ENCODE measurements around the gene LONRF3.
"Not testable (repeated sequence)": the region's sequence is repeated elsewhere in the genome, so short reads cannot be mapped to it uniquely, and the experiment has no call there.

The LONRF3 gene

DNA sequence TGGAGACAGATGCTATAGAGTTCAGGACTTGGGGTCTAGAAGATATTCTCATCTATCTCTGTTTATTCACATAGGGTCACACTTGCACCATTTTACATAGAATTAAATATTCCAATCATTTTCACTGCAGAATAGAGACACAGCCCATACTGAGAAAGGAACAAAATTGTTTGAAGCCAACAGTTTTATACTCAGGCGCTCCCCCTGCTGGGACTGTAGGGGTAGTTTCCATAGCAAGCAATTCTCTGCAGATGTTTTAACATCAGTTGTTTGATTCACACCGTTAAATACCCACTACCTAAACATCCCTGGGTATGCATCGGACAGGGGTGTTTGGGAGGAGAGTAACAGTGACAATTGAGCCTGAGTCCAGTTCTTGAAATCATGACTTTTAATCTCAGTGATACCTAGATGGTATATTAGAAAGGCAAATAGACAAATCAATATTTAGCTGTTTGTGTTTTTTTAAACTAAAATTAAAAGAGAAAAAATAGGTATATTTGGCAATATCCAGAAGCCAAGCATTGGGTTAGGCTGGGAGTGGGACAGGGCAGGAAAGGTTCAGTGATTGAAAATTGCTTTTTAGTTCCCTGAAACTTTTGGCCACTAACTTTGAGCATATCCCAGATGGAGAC, 33.8 kb downstream of the LONRF3 start:
- no peaks in the 10 kb centered on the region for H3K27me3 Mint-ChIP-seq

DNA sequence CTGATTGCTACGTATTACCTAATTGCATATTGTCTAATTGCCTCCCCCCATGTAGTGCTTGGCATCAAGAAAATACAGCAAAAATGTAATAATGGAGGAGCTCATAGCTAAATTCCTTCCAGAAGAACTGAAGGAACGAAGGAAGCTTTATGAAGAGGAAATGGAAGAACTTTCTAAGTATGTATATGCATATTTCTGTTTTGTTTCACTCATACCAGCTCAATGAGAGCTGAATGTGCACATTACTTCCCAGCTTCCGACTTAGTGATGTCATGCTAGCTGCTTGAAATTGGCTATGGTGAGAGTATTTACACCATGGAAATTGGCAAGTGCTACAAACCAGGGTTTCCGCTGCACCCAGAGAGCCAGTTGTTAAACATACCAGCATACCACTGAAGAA, 34.7 kb downstream of the LONRF3 start:
- peaks cover 4% of the 10 kb centered on the region for H3K4me1 Mint-ChIP-seq (ENCODE audit: low read depth)

More for the DNA sequence above, 33.8 kb downstream of the LONRF3 start:
- H3K36me3 Mint-ChIP-seq = peaks cover 2% of the 10 kb centered on the region
- H3K4me3 Mint-ChIP-seq = no peak overlapping the region
- peaks cover 7% of the 10 kb centered on the region for H3K4me1 Mint-ChIP-seq (ENCODE audit: low read depth)
- no peaks in the 10 kb centered on the region for H3K9me3 Mint-ChIP-seq (ENCODE audit: low read depth)
- no peak overlapping the region for H3K27ac Mint-ChIP-seq

DNA sequence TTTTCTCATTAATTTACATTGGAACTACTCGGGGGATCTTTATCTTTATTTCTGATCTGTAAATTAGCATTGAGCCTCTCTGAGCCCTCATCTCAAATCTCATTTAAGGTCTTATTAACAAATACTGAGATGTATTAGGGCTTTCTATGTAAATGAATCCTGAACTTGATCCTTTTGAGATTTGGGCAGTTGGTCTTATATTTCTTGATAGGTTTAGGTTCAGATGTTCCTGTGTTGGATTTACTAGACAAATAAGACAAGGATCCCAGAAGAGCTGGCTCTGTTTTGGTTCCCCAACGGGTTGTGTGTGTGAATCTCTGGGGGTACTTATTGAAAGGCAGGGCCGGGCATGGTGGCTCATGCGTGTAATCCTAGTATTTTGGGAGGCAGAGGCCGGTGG, 36.1 kb downstream of the LONRF3 start:
- H3K27me3 Mint-ChIP-seq = no peaks in the 10 kb centered on the region
- peaks cover 7% of the 10 kb centered on the region for H3K4me1 Mint-ChIP-seq (ENCODE audit: low read depth)
- no peak overlapping the region for H3K27ac Mint-ChIP-seq
- peaks cover 5% of the 10 kb centered on the region for H3K36me3 Mint-ChIP-seq
- no peaks in the 10 kb centered on the region for H3K9me3 Mint-ChIP-seq (ENCODE audit: low read depth)
- H3K4me3 Mint-ChIP-seq = no peak overlapping the region

More for the DNA sequence above, 34.7 kb downstream of the LONRF3 start:
- Mint-ChIP-seq H3K9me3 (ENCODE audit: low read depth) (no peaks in the 10 kb centered on the region), H3K4me3 (no peak overlapping the region), H3K27me3 (no peaks in the 10 kb centered on the region), H3K27ac (no peak overlapping the region), H3K36me3 (peaks cover 2% of the 10 kb centered on the region)

DNA sequence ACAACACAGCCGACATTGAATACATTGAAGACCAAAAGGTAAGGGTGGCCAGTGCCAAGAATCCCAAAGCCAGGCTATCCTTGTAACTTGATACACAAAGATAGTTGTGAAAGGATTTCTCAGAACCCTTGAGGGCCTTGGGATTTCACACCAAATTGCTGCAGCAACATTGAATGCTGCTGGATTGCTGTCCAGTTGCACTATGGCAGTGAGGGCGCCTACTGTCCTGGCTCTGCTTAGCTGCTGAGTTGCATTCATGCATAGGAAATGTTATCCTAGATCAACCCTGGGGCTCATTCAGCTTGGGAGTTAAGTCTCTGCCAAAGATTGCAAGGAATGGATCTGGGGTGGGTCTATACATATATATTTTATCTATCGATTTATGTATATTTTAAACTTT, 38.7 kb downstream of the LONRF3 start:
- peaks cover 8% of the 10 kb centered on the region for H3K36me3 Mint-ChIP-seq
- H3K27ac Mint-ChIP-seq = no peak overlapping the region
- H3K4me3 Mint-ChIP-seq = no peak overlapping the region
- H3K4me1 Mint-ChIP-seq (ENCODE audit: low read depth) = peaks cover 13% of the 10 kb centered on the region
- no peaks in the 10 kb centered on the region for H3K9me3 Mint-ChIP-seq (ENCODE audit: low read depth)
- no peaks in the 10 kb centered on the region for H3K27me3 Mint-ChIP-seq

DNA sequence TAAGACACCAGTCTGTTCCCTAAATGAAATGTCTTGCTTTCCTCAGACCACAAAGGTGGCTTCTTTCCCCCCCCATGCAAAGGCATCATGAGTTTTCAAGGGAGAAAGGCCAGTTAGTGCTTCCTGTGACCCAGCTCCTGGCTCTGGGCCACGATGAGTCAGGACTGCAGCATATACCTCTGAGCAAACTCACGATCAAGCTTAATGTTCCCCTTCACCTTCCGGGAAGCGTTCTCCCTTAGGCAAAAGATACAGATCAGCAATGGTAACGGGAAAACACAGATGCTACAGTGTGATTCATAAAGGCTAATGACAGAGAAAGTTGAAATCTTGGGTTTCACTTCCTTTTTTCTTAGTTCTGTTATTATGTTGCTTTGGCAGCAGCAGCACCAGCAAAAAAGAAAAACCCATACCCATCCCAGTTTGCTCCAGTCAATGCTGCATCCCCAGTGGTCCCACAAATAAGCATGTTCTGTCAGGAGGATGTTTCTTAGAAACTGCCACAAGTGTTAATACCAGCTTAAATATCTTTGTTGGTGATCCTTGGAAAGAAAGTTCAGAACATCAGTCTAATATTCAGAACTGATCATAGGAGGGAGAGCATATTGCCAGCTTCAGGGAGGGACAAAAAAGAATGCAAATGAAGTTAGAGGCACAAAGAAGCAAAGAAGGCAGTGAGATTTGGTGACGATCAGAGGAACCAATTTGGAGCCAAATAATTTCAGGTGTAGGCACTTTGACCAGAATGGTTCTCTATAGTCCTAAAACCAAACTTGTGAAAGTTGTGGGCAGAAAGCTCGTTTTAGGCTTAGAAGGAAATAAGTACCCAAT, 41.2 kb downstream of the LONRF3 start:
- Mint-ChIP-seq H3K27me3 (no peaks in the 10 kb centered on the region), H3K36me3 (peaks cover 8% of the 10 kb centered on the region), H3K4me1 (ENCODE audit: low read depth) (peaks cover 13% of the 10 kb centered on the region), H3K27ac (peak overlapping the region; percentile 58), H3K4me3 (no peak overlapping the region), H3K9me3 (ENCODE audit: low read depth) (no peaks in the 10 kb centered on the region)

DNA sequence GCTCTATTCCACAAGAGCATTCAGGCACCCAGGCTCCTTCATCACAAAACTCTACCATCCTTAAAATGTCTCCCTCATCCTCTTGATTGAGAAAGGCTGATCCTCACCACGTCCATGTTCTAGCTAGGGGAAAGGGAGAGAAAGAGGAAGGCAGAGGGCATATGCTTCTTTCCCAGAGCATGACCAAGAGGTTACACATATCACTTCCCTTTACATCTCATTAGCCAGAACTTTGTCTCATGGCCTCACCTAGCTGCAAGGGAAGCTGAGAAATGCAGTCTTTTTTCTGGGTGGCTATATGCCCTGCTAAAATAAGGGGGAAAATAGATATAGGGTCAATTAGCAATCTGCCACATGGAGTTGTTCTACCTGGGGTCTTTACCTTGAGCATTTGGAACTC, 42.7 kb downstream of the LONRF3 start:
- no peaks in the 10 kb centered on the region for H3K27me3 Mint-ChIP-seq
- H3K36me3 Mint-ChIP-seq = peaks cover 6% of the 10 kb centered on the region
- H3K9me3 Mint-ChIP-seq (ENCODE audit: low read depth) = no peaks in the 10 kb centered on the region
- H3K4me1 Mint-ChIP-seq (ENCODE audit: low read depth) = peaks cover 13% of the 10 kb centered on the region
- H3K4me3 Mint-ChIP-seq = no peak overlapping the region
- H3K27ac Mint-ChIP-seq = no peak overlapping the region

DNA sequence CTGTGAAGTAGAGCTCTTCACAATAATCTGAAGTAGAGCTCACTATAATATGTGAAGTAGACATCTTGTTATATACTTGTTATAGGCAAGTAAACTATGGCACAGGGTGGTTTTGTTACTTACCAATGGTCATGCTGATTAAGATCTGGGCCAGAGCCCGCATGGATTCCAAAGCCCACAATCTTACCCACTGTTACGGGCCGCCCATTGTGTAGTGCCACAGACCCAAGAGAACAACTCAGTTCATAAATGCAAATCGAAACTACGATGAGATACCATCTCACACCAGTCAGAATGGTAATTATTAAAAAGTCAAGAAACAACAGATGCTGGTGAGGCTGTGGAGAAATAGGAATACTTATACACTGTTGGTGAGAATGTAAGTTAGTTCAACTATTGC, 51.5 kb downstream of the LONRF3 start:
- H3K27me3 Mint-ChIP-seq = no peaks in the 10 kb centered on the region
- H3K27ac Mint-ChIP-seq = no peak overlapping the region

DNA sequence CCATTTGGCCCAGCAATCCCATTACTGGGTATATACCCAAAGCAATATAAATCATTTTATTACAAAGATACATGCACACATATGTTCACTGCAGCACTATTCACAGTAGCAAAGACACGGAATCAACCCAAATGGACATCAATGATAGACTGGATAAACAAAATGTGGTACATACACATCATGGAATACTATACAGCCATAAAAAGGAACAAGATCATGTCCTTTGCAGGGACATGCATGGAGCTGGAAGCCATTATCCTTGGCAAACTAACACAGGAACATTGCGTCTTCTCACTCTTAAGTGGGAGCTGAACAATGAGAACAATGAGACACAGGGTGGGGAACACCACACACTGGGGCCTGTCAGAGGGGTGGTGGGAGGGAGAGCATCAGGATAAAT, 51.9 kb downstream of the LONRF3 start:
- not testable (repeated sequence) for H3K27ac Mint-ChIP-seq; H3K27me3 Mint-ChIP-seq; H3K36me3 Mint-ChIP-seq; H3K9me3 Mint-ChIP-seq (ENCODE audit: low read depth); H3K4me3 Mint-ChIP-seq; H3K4me1 Mint-ChIP-seq (ENCODE audit: low read depth)

More for the DNA sequence above, 51.5 kb downstream of the LONRF3 start:
- Mint-ChIP-seq H3K4me3 (no peak overlapping the region), H3K4me1 (ENCODE audit: low read depth) (no peaks in the 10 kb centered on the region), H3K36me3 (no peaks in the 10 kb centered on the region), H3K9me3 (ENCODE audit: low read depth) (no peaks in the 10 kb centered on the region)

DNA sequence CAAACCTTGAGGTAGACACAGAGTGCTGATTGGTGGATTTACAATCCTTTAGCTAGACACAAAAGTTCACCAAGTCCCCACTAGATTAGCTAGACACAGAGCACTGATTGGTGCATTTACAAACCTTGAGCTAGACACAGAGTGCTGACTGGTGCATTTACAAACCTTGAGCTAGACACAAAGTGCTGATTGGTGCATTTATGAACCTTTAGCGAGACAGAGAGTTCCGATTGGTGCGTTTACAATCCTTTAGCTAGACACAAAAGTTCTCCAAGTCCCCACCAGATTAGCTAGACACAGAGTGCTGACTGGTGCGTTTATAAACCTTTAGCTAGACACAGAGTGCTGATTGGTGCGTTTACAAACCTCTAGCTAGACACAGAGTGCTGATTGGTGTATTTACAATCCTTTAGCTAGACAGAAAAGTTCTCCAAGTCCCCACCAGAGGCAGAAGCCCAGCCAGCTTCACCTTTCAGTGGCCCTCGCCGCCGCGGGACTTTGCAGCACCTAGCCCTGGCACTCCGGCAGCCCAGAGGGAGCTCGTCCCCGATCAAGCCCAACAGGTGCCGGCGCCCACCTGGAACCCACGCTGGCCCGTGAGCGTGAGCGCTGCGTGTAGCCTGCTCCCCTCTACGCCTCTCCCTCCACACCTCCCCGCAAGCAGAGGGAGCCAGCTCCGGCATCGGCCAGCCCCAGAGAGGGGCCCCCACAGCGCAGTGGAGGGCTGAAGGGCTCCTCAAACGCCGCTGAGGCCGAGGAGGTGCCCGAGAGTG, 53.7 kb downstream of the LONRF3 start:
- H3K27me3 Mint-ChIP-seq; H3K36me3 Mint-ChIP-seq; H3K4me1 Mint-ChIP-seq (ENCODE audit: low read depth); H3K4me3 Mint-ChIP-seq; H3K9me3 Mint-ChIP-seq (ENCODE audit: low read depth); H3K27ac Mint-ChIP-seq: not testable (repeated sequence)

DNA sequence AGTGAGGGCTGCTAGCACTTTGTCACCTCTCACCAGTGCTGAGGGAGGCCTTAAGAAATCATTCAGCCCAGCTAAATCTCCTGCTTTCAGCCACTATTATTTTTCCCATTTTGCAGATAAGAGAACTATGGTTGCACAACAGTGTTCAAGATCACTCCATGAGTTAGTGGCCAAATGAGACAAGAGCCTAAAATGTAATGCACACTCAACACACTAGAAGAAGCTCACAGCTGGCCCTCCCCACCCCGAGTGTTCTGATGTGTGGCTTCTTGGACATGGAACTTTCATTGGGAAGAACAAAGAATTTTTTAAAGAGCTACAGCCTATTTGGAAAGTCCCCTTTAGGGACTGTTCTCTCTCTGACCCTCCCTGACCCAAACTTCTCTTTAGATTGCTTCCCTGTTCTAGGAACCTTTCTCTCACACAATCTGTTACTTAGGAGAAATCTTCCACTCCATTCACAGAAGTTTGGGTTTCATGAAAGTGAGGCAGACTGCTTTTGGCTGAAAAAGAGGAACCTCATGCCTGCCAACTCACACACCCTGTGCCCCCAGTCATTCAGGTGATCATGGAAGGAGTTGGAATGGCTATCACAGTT, 54.4 kb downstream of the LONRF3 start:
- H3K4me3 Mint-ChIP-seq = no peak overlapping the region

DNA sequence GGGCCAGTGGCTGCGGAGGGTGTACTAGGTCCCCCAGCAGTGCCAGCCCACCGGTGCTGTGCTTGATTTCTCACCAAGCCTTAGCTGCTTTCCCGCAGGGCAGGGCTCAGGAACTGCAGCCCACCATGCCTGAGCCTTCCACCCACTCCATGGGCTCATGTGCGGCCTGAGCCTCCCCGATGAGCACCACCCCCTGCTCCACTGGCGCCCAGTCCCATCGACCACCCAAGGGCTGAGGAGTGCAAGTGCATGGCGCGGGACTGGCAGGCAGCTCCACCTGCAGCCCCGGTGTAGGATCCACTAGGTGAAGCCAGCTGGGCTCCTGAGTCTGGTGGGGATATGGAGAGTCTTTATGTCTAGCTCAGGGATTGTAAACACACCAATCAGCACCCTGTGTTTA, 55.2 kb downstream of the LONRF3 start:
- H3K36me3 Mint-ChIP-seq; H3K27ac Mint-ChIP-seq; H3K27me3 Mint-ChIP-seq; H3K4me3 Mint-ChIP-seq; H3K4me1 Mint-ChIP-seq (ENCODE audit: low read depth); H3K9me3 Mint-ChIP-seq (ENCODE audit: low read depth): not testable (repeated sequence)

More for the DNA sequence above, 54.4 kb downstream of the LONRF3 start:
- Mint-ChIP-seq H3K27me3 (no peaks in the 10 kb centered on the region), H3K27ac (no peak overlapping the region), H3K4me1 (ENCODE audit: low read depth) (no peaks in the 10 kb centered on the region), H3K36me3 (no peaks in the 10 kb centered on the region), H3K9me3 (ENCODE audit: low read depth) (no peaks in the 10 kb centered on the region)

DNA sequence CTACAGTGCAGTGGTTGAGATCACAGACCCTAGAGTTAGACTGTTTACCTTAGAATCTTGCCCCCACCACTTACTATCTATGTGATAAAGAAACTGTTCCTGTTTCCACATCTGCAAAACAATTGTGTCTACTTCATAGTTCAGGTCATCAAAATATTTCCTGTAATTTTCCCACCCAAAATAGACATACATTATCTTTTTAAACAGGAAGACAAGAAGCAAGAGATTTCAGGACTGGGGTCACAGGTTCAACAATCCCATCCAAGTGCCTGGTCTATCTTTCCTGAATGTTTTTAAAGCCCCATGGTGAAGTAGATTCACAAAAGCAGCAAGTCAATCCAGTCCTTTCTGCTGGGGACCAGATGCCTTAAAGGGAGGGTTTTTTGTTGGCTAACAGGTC, 56.6 kb downstream of the LONRF3 start:
- Mint-ChIP-seq H3K4me3 (no peak overlapping the region), H3K4me1 (ENCODE audit: low read depth) (no peaks in the 10 kb centered on the region), H3K27ac (no peak overlapping the region), H3K9me3 (ENCODE audit: low read depth) (no peaks in the 10 kb centered on the region), H3K36me3 (no peaks in the 10 kb centered on the region), H3K27me3 (no peaks in the 10 kb centered on the region)

DNA sequence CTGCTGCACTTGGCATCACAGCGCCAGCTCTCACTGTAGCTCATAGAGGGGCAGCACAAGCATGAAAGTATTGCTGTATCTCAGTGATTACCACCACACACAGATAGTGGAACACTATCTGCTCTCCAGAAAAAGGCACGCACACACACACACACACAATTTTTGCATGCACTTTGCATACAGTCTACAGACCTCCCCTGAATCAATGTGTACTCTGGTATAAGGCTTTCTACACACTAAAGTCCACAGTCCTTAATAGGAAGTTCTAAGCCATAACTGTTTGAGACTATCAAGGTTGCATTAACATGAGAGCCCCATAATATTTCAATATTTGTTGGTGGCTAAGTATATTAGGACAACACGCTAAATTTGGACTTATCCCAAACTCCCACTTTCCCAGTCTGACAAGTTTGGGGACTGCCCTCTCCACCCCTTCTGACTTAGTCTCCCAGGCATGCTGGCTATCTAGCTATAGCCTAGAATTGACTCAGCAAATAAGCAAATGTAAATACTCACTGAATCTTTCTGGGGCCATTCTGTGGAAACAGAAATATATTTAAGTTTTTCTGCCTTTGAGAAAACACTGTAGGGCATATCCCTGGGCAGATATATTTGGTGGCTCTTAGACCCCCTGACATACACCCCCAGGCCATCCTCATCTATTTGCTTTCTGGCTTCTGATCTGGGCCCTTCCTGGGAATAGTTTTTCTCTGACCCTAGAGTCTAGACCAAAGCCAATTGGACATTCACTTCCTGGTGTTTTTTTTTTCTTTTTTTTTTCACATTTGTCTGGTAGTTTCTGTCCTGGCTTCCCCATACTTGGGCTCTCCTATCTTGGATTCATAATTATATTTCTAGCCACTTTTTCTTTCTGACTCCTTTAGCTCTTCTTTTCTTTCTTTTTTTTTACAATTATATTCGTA, 62.0 kb downstream of the LONRF3 start:
- H3K27ac Mint-ChIP-seq = no peak overlapping the region

DNA sequence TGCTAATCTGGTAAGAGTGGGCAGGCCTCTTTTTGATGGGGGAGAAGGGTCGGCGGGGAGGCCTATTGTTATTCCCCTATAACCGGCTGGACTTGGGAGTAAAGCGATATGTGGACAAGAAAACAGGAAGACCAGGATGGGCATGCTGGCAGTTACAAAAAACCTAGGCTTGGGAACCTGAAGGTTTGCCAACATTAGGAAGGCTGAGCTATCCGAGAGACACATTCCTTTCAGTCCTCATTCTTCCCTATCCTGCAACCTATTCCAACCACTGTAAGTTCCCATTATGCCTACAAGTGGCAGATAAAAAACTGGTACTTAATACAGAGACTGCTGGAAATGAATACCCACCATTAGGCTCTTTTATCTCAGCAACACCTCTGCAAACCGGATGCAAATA, 66.0 kb downstream of the LONRF3 start:
- no peak overlapping the region for H3K4me3 Mint-ChIP-seq
- no peak overlapping the region for H3K27ac Mint-ChIP-seq
- no peaks in the 10 kb centered on the region for H3K36me3 Mint-ChIP-seq
- no peaks in the 10 kb centered on the region for H3K9me3 Mint-ChIP-seq (ENCODE audit: low read depth)
- no peaks in the 10 kb centered on the region for H3K27me3 Mint-ChIP-seq
- H3K4me1 Mint-ChIP-seq (ENCODE audit: low read depth) = no peaks in the 10 kb centered on the region

More for the DNA sequence above, 62.0 kb downstream of the LONRF3 start:
- Mint-ChIP-seq H3K4me3 (no peak overlapping the region), H3K36me3 (no peaks in the 10 kb centered on the region), H3K4me1 (ENCODE audit: low read depth) (no peaks in the 10 kb centered on the region), H3K27me3 (no peaks in the 10 kb centered on the region), H3K9me3 (ENCODE audit: low read depth) (no peaks in the 10 kb centered on the region)

Data from activated naive CD8-positive, alpha-beta T cell (primary cell).